Effector memory CD8-positive, alpha-beta T cell (primary cell): Measurements from ENCODE around the gene CMTM7.
A peak's percentile ranks its signal among the peaks of the same experiment; 100 is the strongest.

Experiments used
- ATAC-seq: fragments of 150-1000 bp; cut with Tn5 transposase; replicated peaks from 2 replicates; pipeline ENCODE4 v1.10.0; 2021; ENCODE audit warnings: mild to moderate bottlenecking, moderate library complexity
- DNase-seq, 3 experiments: peaks; one replicate each; pipeline ENCODE4 v3.0.0; 2021
- H3K27ac Mint-ChIP-seq, 2 donors: one replicate each; pipeline ENCODE4 v1.8.0; 2022; ENCODE audit warnings: mild to moderate bottlenecking in 2 of 2, mixed read lengths in 2 of 2, moderate library complexity in 2 of 2
- H3K27me3 Mint-ChIP-seq, 2 donors: one replicate each; pipeline ENCODE4 v1.8.0; 2022; ENCODE audit warnings: mixed read lengths in 2 of 2
- H3K36me3 Mint-ChIP-seq: one replicate; pipeline ENCODE4 v1.8.0; 2022; ENCODE audit warnings: mild to moderate bottlenecking, moderate library complexity, mixed read lengths; ENCODE audit not compliant: insufficient read depth
- H3K4me1 Mint-ChIP-seq, 2 donors: one replicate each; pipeline ENCODE4 v1.8.0; 2022; ENCODE audit warnings: low read depth in 2 of 2, mixed read lengths in 2 of 2
- H3K4me3 Mint-ChIP-seq, 2 donors: one replicate each; pipeline ENCODE4 v1.8.0; 2022; ENCODE audit warnings: mild to moderate bottlenecking in 2 of 2, mixed read lengths in 2 of 2, moderate library complexity in 2 of 2
- H3K9me3 Mint-ChIP-seq, 2 donors: one replicate each; pipeline ENCODE4 v1.8.0; 2022; ENCODE audit warnings: mixed read lengths in 2 of 2

CMTM7 gene

GRCh38 chr3:32395496-32395895, 3.8 kb downstream of the CMTM7 start:
- H3K4me1 Mint-ChIP-seq, result peaks cover 53 to 73% of the 10 kb centered on the region in 2 donors
- DNase-seq (no peak), ATAC-seq (peak; percentile 12)
- no peaks in the 10 kb centered on the region for H3K9me3 Mint-ChIP-seq
- H3K27ac Mint-ChIP-seq, result peak overlapping the region; percentile 49 to 97
- peak overlapping the region in 1 of 2 donors; percentile 36 for H3K4me3 Mint-ChIP-seq
- peaks cover 16% of the 10 kb centered on the region for H3K36me3 Mint-ChIP-seq
- no peaks in the 10 kb centered on the region for H3K27me3 Mint-ChIP-seq

- Mint-ChIP-seq H3K27ac (peak overlapping the region in 1 of 2 donors; percentile 68), H3K36me3 (peaks cover 2% of the 10 kb centered on the region), H3K9me3 (no peaks in the 10 kb centered on the region), H3K27me3 (no peaks in the 10 kb centered on the region), H3K4me1 (peaks cover 49 to 76% of the 10 kb centered on the region in 2 donors), H3K4me3 (no peak overlapping the region)
- DNase-seq, result no peak
- no peak for ATAC-seq
These were observed 6.3 kb downstream of the CMTM7 start for GRCh38 chr3:32397941-32398340.

DNA sequence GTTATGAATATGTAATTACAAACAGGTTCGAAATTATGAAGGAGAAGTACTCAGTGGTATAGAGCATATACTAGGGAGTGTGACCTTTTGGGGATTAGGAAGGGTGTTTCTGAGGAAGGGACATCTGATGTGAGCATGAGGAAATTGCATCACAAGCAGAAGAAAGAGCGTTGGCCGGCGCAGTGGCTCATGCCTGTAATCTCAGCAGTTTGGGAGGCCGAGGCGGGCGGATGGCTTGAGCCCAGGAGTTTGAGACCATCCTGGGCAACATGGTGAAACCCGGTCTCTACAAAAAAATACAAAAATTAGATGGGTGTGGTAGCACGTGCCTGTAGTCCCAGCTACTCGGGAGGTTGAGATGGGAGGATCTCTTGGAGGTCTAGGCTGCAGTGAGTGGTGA, 6.9 kb downstream of the CMTM7 start:
- peaks cover 46 to 76% of the 10 kb centered on the region in 2 donors for H3K4me1 Mint-ChIP-seq
- H3K4me3 Mint-ChIP-seq, result peak overlapping the region in 1 of 2 donors; percentile 11

GRCh38 chr3:32399030-32399620, 7.5 kb downstream of the CMTM7 start:
- ATAC-seq (peak; percentile 46), DNase-seq (peak; percentile 53 to 65 (median 62))
- peaks cover 42 to 73% of the 10 kb centered on the region in 2 donors for H3K4me1 Mint-ChIP-seq
- H3K36me3 Mint-ChIP-seq, result no peaks in the 10 kb centered on the region
- peak overlapping the region; percentile 68 to 87 for H3K27ac Mint-ChIP-seq
- H3K27me3 Mint-ChIP-seq, result no peaks in the 10 kb centered on the region
- H3K4me3 Mint-ChIP-seq, result peak overlapping the region in 1 of 2 donors; percentile 11
- no peaks in the 10 kb centered on the region for H3K9me3 Mint-ChIP-seq

More for the DNA sequence above, 6.9 kb downstream of the CMTM7 start:
- DNase-seq, result no peak
- Mint-ChIP-seq H3K27me3 (no peaks in the 10 kb centered on the region), H3K36me3 (no peaks in the 10 kb centered on the region), H3K9me3 (no peaks in the 10 kb centered on the region), H3K27ac (peak overlapping the region; percentile 68 to 87)
- ATAC-seq, result no peak

DNA sequence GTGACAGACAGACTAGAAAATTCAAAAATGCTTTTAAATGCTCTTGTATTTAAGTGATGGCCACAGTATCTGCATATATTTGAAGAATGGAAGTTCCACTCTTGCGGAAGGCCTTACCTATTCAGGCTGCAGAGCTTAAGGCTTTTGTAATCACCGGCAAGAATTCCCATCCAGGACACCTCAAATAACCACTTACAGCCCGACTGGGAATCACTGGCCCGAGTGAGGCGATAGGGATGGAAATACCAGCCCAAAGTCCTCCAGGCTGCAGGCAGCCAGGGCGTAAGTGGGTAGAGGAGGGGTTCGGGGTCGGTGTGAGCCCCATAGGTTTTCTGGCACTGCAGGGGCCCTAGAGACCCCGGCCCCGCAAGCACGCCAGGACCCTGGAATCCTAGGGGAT, 9.5 kb downstream of the CMTM7 start:
- Mint-ChIP-seq H3K27me3 (no peaks in the 10 kb centered on the region), H3K9me3 (no peaks in the 10 kb centered on the region), H3K27ac (peak overlapping the region; percentile 96 to 97), H3K4me1 (peaks cover 29 to 71% of the 10 kb centered on the region in 2 donors), H3K4me3 (peak overlapping the region; percentile 86), H3K36me3 (no peaks in the 10 kb centered on the region)
- DNase-seq (no peak), ATAC-seq (no peak)

DNA sequence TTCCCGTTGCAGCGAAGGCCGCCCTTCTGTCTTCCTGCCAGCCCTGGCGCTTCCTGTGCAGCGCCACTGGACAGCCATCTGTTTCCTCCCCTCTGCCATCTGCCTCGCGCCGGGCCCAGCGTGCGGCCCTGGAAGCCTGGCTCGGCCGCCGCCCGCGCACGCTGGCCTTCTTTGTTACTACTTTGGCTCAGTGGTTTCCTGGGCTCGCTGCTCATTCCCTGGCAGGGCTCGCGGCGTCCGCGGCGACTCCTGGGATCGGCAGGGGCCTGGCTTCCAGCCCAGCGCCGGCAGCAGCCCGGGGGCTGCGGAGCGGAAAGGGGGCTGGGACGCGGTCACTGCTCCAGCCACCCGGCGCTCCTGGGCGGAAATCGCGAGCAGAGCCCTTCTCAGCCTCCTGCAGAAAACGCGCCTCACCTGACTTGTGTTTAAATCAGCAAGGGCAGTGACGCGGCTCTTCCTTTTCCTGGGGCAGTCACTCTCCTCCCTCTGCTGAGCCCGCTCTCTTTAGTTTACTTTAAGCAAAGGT, 10.0 kb downstream of the CMTM7 start:
- peak overlapping the region; percentile 96 to 97 for H3K27ac Mint-ChIP-seq
- H3K27me3 Mint-ChIP-seq, result no peaks in the 10 kb centered on the region
- peak; percentile 35 to 46 (median 40) for DNase-seq
- peak overlapping the region; percentile 86 for H3K4me3 Mint-ChIP-seq
- ATAC-seq, result peak; percentile 80
- H3K4me1 Mint-ChIP-seq, result peaks cover 29 to 73% of the 10 kb centered on the region in 2 donors
- no peaks in the 10 kb centered on the region for H3K9me3 Mint-ChIP-seq
- H3K36me3 Mint-ChIP-seq, result no peaks in the 10 kb centered on the region

DNA sequence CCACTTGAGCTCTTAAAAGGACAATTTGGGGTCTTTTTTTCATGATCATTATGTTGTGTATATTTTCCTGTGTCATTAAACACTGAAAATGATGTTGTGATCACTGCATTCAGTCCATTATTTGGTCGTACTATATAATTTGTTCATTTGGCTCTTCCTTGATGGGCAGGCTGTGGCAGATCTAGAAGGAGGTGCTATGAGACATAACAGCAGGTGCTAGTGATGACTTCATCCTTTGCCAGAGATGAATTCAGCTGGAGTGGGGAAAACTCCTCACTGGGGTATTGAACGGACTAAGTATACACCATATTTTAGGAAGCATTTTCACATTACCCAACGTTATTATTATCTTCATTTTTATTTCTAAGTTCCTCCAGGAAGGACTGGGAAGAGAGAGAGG, 12.0 kb downstream of the CMTM7 start:
- peaks cover 25 to 63% of the 10 kb centered on the region in 2 donors for H3K4me1 Mint-ChIP-seq

GRCh38 chr3:32404714-32405113, 13.1 kb downstream of the CMTM7 start:
- no peaks in the 10 kb centered on the region for H3K9me3 Mint-ChIP-seq
- ATAC-seq (no peak), DNase-seq (no peak)
- H3K36me3 Mint-ChIP-seq, result no peaks in the 10 kb centered on the region
- no peak overlapping the region for H3K4me3 Mint-ChIP-seq
- H3K4me1 Mint-ChIP-seq, result peaks cover 23 to 56% of the 10 kb centered on the region in 2 donors
- no peaks in the 10 kb centered on the region for H3K27me3 Mint-ChIP-seq
- H3K27ac Mint-ChIP-seq, result peak overlapping the region; percentile 46 to 83

More for the DNA sequence above, 12.0 kb downstream of the CMTM7 start:
- no peaks in the 10 kb centered on the region for H3K27me3 Mint-ChIP-seq
- H3K9me3 Mint-ChIP-seq, result no peaks in the 10 kb centered on the region
- no peak for ATAC-seq
- no peak for DNase-seq
- H3K36me3 Mint-ChIP-seq, result no peaks in the 10 kb centered on the region
- peak overlapping the region in 1 of 2 donors; percentile 86 for H3K4me3 Mint-ChIP-seq
- H3K27ac Mint-ChIP-seq, result peak overlapping the region; percentile 46 to 97

DNA sequence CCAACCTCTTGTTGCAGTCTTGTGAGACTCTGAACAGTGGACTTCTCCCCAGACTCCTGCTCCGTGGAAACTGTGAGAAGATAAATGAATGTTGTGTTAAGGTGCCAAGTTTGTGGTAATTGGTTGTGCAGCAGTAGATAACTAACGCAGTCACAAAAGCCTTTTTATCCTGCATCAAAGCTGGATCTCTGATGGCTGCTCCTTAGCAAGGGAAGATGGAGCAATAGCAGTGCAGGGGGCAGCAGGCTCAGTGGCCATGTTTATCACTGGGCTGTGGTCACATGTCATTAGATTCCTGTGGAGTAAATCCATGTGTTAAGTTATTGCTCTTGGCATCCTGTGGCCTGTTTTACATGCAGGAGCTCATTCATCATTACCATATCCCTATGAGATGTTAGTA, 13.5 kb downstream of the CMTM7 start:
- Mint-ChIP-seq H3K36me3 (no peaks in the 10 kb centered on the region), H3K27ac (peak overlapping the region in 1 of 2 donors; percentile 83), H3K4me1 (peaks cover 25 to 59% of the 10 kb centered on the region in 2 donors), H3K9me3 (no peaks in the 10 kb centered on the region), H3K27me3 (no peaks in the 10 kb centered on the region), H3K4me3 (no peak overlapping the region)
- DNase-seq (no peak), ATAC-seq (no peak)

DNA sequence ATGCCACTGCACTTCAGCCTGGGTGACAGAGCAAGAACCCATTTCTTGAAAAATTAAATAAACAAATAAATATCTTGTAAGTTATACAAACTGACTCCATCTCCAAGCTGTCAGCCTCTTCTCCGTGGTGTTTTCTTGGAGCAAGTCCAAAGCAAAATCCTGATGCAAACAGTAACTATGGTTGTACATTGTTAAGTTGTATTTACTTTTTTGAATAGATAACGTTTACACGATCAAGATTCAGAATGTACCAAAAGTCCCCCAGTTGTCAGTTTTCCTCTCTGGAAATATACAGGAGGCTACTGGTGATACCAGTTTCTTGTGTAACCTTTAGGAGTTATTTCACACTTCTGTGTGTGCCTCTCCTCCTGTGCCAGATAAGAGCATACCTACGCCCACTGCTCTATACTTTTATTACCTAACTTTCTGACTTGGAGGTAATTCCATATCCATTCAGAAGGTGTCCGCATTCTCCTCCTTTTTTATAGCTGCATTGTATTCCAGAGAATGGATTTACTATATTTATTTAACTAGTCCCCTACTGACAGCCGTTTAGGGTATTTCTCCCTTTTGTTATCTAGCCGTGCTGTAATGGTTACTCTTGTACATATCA, 14.2 kb downstream of the CMTM7 start:
- ATAC-seq (no peak), DNase-seq (no peak)
- Mint-ChIP-seq H3K27ac (peak overlapping the region in 1 of 2 donors; percentile 83), H3K4me3 (no peak overlapping the region), H3K27me3 (no peaks in the 10 kb centered on the region), H3K36me3 (no peaks in the 10 kb centered on the region), H3K9me3 (no peaks in the 10 kb centered on the region), H3K4me1 (peaks cover 21 to 57% of the 10 kb centered on the region in 2 donors)

DNA sequence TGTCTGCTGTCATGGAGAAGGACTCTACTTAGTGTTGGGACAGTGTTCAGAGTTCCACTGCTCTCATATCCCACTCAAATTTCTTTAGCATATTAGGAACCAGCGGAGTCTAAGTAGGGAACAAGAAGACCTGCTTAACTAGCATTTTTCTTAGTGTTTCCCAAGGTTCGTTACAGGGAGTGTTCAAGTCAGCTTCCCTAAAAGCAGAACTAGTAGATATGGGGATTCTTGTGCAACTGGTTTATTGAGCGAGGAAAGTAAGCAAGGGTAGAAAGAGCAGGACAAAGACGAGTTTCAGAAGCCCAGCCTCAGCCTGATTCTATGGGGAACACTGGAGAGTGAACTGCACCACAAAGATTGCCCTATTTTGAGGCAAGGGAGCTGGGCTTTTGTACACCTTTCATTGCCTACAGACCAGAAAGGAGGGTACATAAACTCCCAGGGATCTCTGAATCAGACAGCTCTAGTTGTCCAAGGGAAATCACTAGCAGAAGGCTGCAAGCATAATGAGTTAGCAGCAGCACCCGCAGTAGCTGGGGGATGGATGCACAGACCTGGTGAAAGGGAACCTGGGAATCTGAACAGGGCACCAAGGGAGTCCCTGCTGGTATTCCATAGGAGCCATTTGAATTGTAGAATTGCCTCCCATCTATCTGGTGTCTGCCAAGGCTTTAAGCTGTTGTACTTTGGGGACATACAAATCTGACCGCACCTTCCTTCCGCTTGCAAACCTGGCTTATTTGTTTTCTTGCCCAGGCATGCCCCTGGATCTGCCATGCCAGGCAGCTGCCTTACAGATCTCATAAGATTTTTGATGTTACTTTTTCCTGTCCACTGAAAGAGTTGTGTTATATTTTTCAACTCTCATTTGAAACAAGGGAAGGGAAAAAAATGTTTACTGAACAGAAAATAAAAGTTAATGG, 15.1 kb downstream of the CMTM7 start:
- peak overlapping the region; percentile 32 to 41 for H3K27ac Mint-ChIP-seq
- peaks cover 21 to 53% of the 10 kb centered on the region in 2 donors for H3K4me1 Mint-ChIP-seq
- H3K27me3 Mint-ChIP-seq, result no peaks in the 10 kb centered on the region
- no peaks in the 10 kb centered on the region for H3K36me3 Mint-ChIP-seq
- no peak for ATAC-seq
- DNase-seq, result no peak
- H3K4me3 Mint-ChIP-seq, result no peak overlapping the region
- no peaks in the 10 kb centered on the region for H3K9me3 Mint-ChIP-seq

- DNase-seq, result no peak
- H3K9me3 Mint-ChIP-seq, result no peaks in the 10 kb centered on the region
- H3K27me3 Mint-ChIP-seq, result no peaks in the 10 kb centered on the region
- H3K36me3 Mint-ChIP-seq, result no peaks in the 10 kb centered on the region
- H3K27ac Mint-ChIP-seq, result peak overlapping the region; percentile 62 to 75
- no peak for ATAC-seq
- no peak overlapping the region for H3K4me3 Mint-ChIP-seq
- peaks cover 22 to 47% of the 10 kb centered on the region in 2 donors for H3K4me1 Mint-ChIP-seq
These were observed 19.0 kb downstream of the CMTM7 start for GRCh38 chr3:32410367-32411246.
